K562 (cell line): Measurements from ENCODE around the gene ZSWIM4. TPM values are rescaled to one million over a fixed set of nuclear protein-coding genes. Genes with fewer than 3 reads are reported as not detected.

Experiments
- ATAC-seq: fragments of 200-7000 bp; cut with Tn5 transposase; 3 replicates; pipeline ENCODE4 v1.9.1; 2020; ENCODE audit warnings: moderate library complexity
- BruUV-seq: library from RNA; stranded (reverse); fragments of 400-500 nt; replicated peaks from 2 replicates; lab custom pipeline; 2021; lab: Mats Ljungman, UMichigan
- CTCF ChIA-PET: fragments of 300-600 bp; formaldehyde crosslinking; extraction: SDS; loops from one replicate; lab custom pipeline; 2021; ENCODE audit warnings: low intra/inter-chr PET ratio; lab: Yijun Ruan, JAX
- POLR2A ChIA-PET: fragments of 300-600, 350-650 bp; sonication (Branson Sonifier 250); formaldehyde crosslinking; extraction: SDS; loops from one replicate; lab custom pipeline; 2021; ENCODE audit warnings: antibody characterized with exemption, inconsistent platforms; lab: Yijun Ruan, JAX
- DNase-seq, 4 experiments: peaks; one replicate each; pipeline versions ENCODE4 v3.0.0 to v3.0.0-alpha.2; 2011 to 2018; ENCODE audit warnings: low spot score in 3 of 4, mixed read lengths in 3 of 4; ENCODE audit errors: extremely low read depth in 1 of 4
- FAIRE-seq: peaks from 2 replicates; lab custom pipeline; 2011; peaks lifted over from hg19 to GRCh38; lab: Jason Lieb, UNC
- H2AFZ ChIP-seq: 2 replicates; pipeline ENCODE4 v1.6.0; 2011; ENCODE audit warnings: low read depth, low read length, control low read depth, inconsistent platforms
- H3K27ac ChIP-seq: fragments of 200-600 bp; 3 replicates; pipeline ENCODE4 v1.8.0; 2011; ENCODE audit warnings: low read depth, mild to moderate bottlenecking, control low read depth, inconsistent platforms, low read length, moderate library complexity, mixed read lengths; ENCODE audit errors: extremely low read depth
- H3K27me3 ChIP-seq, 2 experiments: fragments of 300-600 bp in 1 of 2; 2 replicates in 1 of 2; 3 replicates in 1 of 2; pipeline versions ENCODE4 v1.6.0 to v1.8.0; 2011; ENCODE audit warnings: inconsistent platforms in 2 of 2, low read length in 2 of 2, mild to moderate bottlenecking in 1 of 2, mixed read lengths in 1 of 2, moderate library complexity in 1 of 2; ENCODE audit not compliant: control insufficient read depth in 2 of 2, insufficient read depth in 2 of 2
- H3K36me3 ChIP-seq: fragments of 300-600 bp; 3 replicates; pipeline ENCODE4 v1.8.0; 2011; ENCODE audit warnings: mild to moderate bottlenecking, low read length, inconsistent platforms; ENCODE audit not compliant: control insufficient read depth, insufficient read depth
- H3K4me1 ChIP-seq, 2 experiments: fragments of 200-600 bp in 1 of 2; replicated peaks in 1 of 2; 2 replicates in 1 of 2; 3 replicates in 1 of 2; pipeline versions ENCODE4 v1.5.1 to v1.8.0; 2011; ENCODE audit warnings: inconsistent platforms in 2 of 2, low read length in 2 of 2, mild to moderate bottlenecking in 1 of 2, mixed read lengths in 1 of 2, moderate library complexity in 1 of 2; ENCODE audit not compliant: control insufficient read depth in 2 of 2, insufficient read depth in 2 of 2
- H3K4me2 ChIP-seq: 2 replicates; pipeline ENCODE4 v1.6.1; 2011; ENCODE audit warnings: low read length, control low read depth, inconsistent platforms, mixed read lengths; ENCODE audit not compliant: insufficient read depth
- H3K4me3 ChIP-seq: fragments of 200-600 bp; sonication (generic), shearing (Covaris generic); 2 replicates; pipeline ENCODE4 v1.5.1; 2016; ENCODE audit warnings: control low read depth, inconsistent platforms
- H3K79me2 ChIP-seq: fragments of 200-600 bp; 3 replicates; pipeline ENCODE4 v1.8.0; 2011; ENCODE audit warnings: low read length, inconsistent platforms; ENCODE audit not compliant: control insufficient read depth, insufficient read depth
- H3K9ac ChIP-seq, 2 experiments: 2 replicates each; pipeline versions ENCODE4 v1.6.0 to v1.6.1; 2011; ENCODE audit warnings: low read depth in 2 of 2, low read length in 2 of 2, control low read depth in 1 of 2, inconsistent platforms in 1 of 2, mild to moderate bottlenecking in 1 of 2, mixed read lengths in 1 of 2; ENCODE audit not compliant: insufficient read depth in 1 of 2
- H3K9me1 ChIP-seq: one replicate; pipeline ENCODE4 v1.6.0; 2011; ENCODE audit warnings: inconsistent platforms, mild to moderate bottlenecking, low read length, moderate library complexity; ENCODE audit not compliant: control insufficient read depth, insufficient read depth
- H3K9me3 ChIP-seq: replicated peaks from 2 replicates; pipeline ENCODE4 v1.5.1; 2011; ENCODE audit warnings: low read depth, low read length, inconsistent platforms; ENCODE audit not compliant: control insufficient read depth, insufficient read depth
- H4K20me1 ChIP-seq: replicated peaks from 2 replicates; pipeline ENCODE4 v1.6.1; 2011; ENCODE audit warnings: low read length, inconsistent platforms, mixed read lengths; ENCODE audit not compliant: control insufficient read depth, insufficient read depth
- BCL6 ChIP-seq: fragments of 250-450 bp; sonication (Bioruptor Pico); IDR thresholded peaks from 2 replicates; pipeline ENCODE4 v1.4.0; 2020
- NBN ChIP-seq: fragments of 450-650 bp; IDR thresholded peaks from 2 replicates; pipeline ENCODE4 v1.6.1; 2016; ENCODE audit warnings: low read depth, mild to moderate bottlenecking
- POLR2AphosphoS5 ChIP-seq: IDR thresholded peaks from 2 replicates; pipeline ENCODE4 v1.6.1; 2011; ENCODE audit warnings: mild to moderate bottlenecking, low read depth, low read length, moderate library complexity; ENCODE audit not compliant: control insufficient read depth, insufficient read depth
- POLR2G ChIP-seq: fragments of 200-400 bp; formaldehyde crosslinking; IDR thresholded peaks from 2 replicates; pipeline ENCODE4 v1.6.1; 2017; ENCODE audit warnings: low read depth, mild to moderate bottlenecking, antibody characterized with exemption, low read length, moderate library complexity
- RBFOX2 ChIP-seq: fragments of 200-400 bp; formaldehyde crosslinking; IDR thresholded peaks from 2 replicates; pipeline ENCODE4 v1.6.1; 2017; ENCODE audit warnings: low read depth, mild to moderate bottlenecking, low read length, moderate library complexity
- SP1 ChIP-seq: sonication (generic); formaldehyde crosslinking; IDR thresholded peaks from 2 replicates; pipeline ENCODE4 v1.8.1; 2022; ENCODE audit warnings: mild to moderate bottlenecking, missing genetic modification reagents
- TBL1XR1 ChIP-seq, 2 experiments: IDR thresholded peaks; 2 replicates each; pipeline ENCODE4 v1.6.1; 2012; ENCODE audit warnings: improper control_type of control experiment in 2 of 2, low read length in 2 of 2, mild to moderate bottlenecking in 1 of 2
- ZNF785 ChIP-seq: fragments of 250-450 bp; sonication (Bioruptor Pico); IDR thresholded peaks from 2 replicates; pipeline ENCODE4 v1.4.0; 2020; ENCODE audit warnings: mild to moderate bottlenecking
- WGBS: fragments of 100-300 bp; shearing (Covaris generic); methylation state at CpG from one replicate; pipeline ENCODE4 v1.1.6; 2016; ENCODE audit warnings: low coverage, mixed read lengths; ENCODE audit not compliant: insufficient coverage; ENCODE audit errors: missing lambda C conversion rate; 5-methylcytosine and 5-hydroxymethylcytosine counted together
- in situ Hi-C: fragments of 300-500 bp; cut with MboI; formaldehyde crosslinking; loops from 4 replicates; pipeline ENCODE4 v1.15.0; 2018; ENCODE audit warnings: inconsistent platforms, mixed read lengths
- intact Hi-C: fragments of 100-400 bp; cut with micrococcal nuclease; formaldehyde crosslinking; loops from 2 replicates; pipeline ENCODE4 v1.14.2; 2022
- polyA plus RNA-seq, 8 experiments: library from polyadenylated mRNA; depleted of rRNA in 4 of 8; stranded (reverse) in 5 of 8; unstranded in 3 of 8; fragments of >200 nt; fragmentation: Nextera tagmentation in 2 of 8; fragmentation: Illumina TruSeq in 1 of 8; extraction: Ambion mirVana in 2 of 8; extraction: Trizol in 1 of 8; gene quantifications; 2 replicates each; pipeline versions ENCODE4 v1.2.1 to v1.2.3, GENCODE V29; 2011 to 2014; ENCODE audit warnings: inconsistent platforms in 1 of 8, missing spikeins in 1 of 8
- total RNA-seq, 7 experiments: library from RNA; depleted of rRNA in 6 of 7; stranded (reverse); fragments of >200 nt in 6 of 7; fragmentation: Illumina TruSeq in 2 of 7; extraction: Trizol in 2 of 7; gene quantifications; 2 replicates each; pipeline versions ENCODE4 v1.2.1 to v1.2.3, GENCODE V29; 2011 to 2021; ENCODE audit warnings: low replicate concordance in 1 of 7

The ZSWIM4 gene
- total and polyA plus RNA-seq, 9 of the 15 experiments (the other 6 are each of a cell fraction or from before 2014, with no cell fraction given) = 0.25 to 3.7 (median 0.79) TPM; not detected in 2

DNA sequence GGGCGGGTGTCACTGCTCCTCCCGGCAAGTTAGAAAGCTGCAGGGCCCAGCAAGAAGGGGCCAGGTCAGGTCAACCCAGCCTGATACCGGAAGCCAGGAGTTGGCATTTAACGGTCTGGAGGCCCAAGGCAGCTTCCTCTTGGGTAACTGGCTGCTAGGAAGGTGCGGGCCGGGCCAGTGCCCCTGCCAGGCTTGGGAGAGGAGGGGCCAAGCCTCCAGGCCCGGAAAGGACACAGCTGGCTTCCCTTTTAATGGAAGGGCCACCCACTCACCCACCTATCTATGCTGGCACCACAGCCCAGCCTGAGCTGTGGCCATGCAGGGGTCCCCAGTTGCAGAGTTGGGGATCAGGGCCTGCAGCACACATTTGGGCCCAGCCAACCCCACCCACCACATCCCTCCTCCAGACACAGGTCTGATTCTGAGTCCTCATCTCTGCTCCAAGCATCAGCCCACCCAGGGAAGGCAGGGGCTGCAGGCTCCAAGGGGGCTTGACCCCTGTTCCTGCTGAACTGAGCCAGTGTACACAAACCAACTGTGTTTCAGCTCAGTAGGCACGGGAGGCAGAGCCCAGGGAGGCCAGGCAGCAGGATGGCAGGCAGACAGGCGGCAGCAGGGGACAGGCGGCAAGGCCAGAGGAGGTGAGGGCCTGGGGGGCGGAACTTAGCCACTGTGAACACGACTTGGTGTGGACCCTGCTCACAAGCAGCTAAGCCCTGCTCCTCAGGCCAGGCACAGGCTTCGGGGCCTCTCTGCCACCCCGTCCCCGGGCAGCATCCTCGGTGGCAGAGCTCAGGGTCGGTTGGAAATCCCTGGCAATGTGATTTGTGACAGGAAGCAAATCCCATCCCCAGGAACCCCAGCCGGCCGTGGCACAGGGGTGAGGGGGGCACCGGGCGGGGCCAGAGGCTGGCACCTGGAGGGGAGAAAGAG lies 40.8 kb downstream of the ZSWIM4 start:
- no peak for FAIRE-seq
- WGBS = 91% methylated on average over 20 of the region's 21 CpGs
- CTCF ChIA-PET = no interaction called here
- no peak overlapping the region for H3K4me3 ChIP-seq
- H3K27me3 ChIP-seq = no peaks in the 10 kb centered on the region
- POLR2A ChIA-PET = interaction anchor here (0.7 to 2.5 kb wide), 6 partner anchors 11 to 633 kb away, joined by 3 to 9 read pairs (median 3); no protein-coding TSS in a partner anchor
- no peak for ATAC-seq
- no peak overlapping the region for H2AFZ ChIP-seq
- no TSS peak for BruUV-seq
- peaks cover 27 to 69% of the 10 kb centered on the region in 2 experiments for H3K4me1 ChIP-seq
- H4K20me1 ChIP-seq = 0 out of 2 replicates have a peak, but pooled peaks cover 3% of the 10 kb centered on the region
- in situ Hi-C loops = no loop called here
- TF ChIP-seq ZNF785 (CRISPR knock-in tag) (no peak), SP1 (CRISPR knock-in tag) (no peak), POLR2AphosphoS5 (peak; percentile 38; the same call in 1 of the 2 replicates), BCL6 (CRISPR knock-in tag) (no peak), POLR2G (peak; percentile 63), NBN (no peak), TBL1XR1 (IDR thresholded peaks at IDR 0.05; ENCODE audit: low read length in 2 of 2) (no peak), RBFOX2 (peak; percentile 52)
- H3K27ac ChIP-seq = no peak overlapping the region; the same call in 2 of the 3 replicates
- no peaks in the 10 kb centered on the region for H3K9me3 ChIP-seq
- no peak for DNase-seq
- H3K4me2 ChIP-seq = no peak overlapping the region
- H3K9ac ChIP-seq = peak overlapping the region in 1 of 2 experiments; percentile 43; a peak in 1 of 4 replicates
- H3K79me2 ChIP-seq = peaks cover 50% of the 10 kb centered on the region
- H3K9me1 ChIP-seq = no peaks in the 10 kb centered on the region
- H3K36me3 ChIP-seq = peaks cover 33% of the 10 kb centered on the region; the same call in 2 of the 3 replicates
- intact Hi-C loops = no loop called here
